Bronchial epithelial cell (primary cell): Measurements from ENCODE around the gene DAO. TPM values are rescaled to one million over a fixed set of nuclear protein-coding genes. Genes with fewer than 3 reads are reported as not detected.
"Not testable (repeated sequence)": the region's sequence is repeated elsewhere in the genome, so short reads cannot be mapped to it uniquely, and the experiment has no call there.

Experiments
- DNase-seq: peaks from one replicate; pipeline ENCODE4 v3.0.0-alpha.2; 2010; ENCODE audit warnings: low read depth
- FAIRE-seq: peaks from 2 replicates; lab custom pipeline; 2011; peaks lifted over from hg19 to GRCh38; lab: Jason Lieb, UNC
- H3K27me3 ChIP-seq: 2 replicates; pipeline ENCODE4 v1.5.1; 2011; ENCODE audit warnings: low read length; ENCODE audit not compliant: control insufficient read depth, insufficient read depth
- H3K36me3 ChIP-seq: 2 replicates; pipeline ENCODE4 v1.5.1; 2011; ENCODE audit warnings: low read length; ENCODE audit not compliant: control insufficient read depth, insufficient read depth
- H3K4me3 ChIP-seq: 2 replicates; pipeline ENCODE4 v1.5.1; 2011; ENCODE audit warnings: mild to moderate bottlenecking, low read depth, low read length, control low read depth
- total RNA-seq: library from RNA; depleted of rRNA; stranded (reverse); fragments of >200 nt; gene quantifications from 2 replicates; pipeline ENCODE4 v1.2.1, GENCODE V29; 2014
- TF ChIP-seq, protein P1 (sequence below): IDR thresholded peaks from 2 replicates; pipeline ENCODE4 v1.5.1; 2011; ENCODE audit warnings: mild to moderate bottlenecking, moderate library complexity, low read length, control low read depth, inconsistent platforms; ENCODE audit not compliant: insufficient read depth, severe bottlenecking

The DAO gene
- total RNA-seq, 1 donor from 2014 or later: not detected

GRCh38 chr12:108839018-108839889 is 40.6 kb upstream of the DAO start:
- FAIRE-seq: no peak
- Histone ChIP-seq H3K4me3 (no peak overlapping the region), H3K36me3 (peaks cover 13% of the 10 kb centered on the region), H3K27me3 (no peaks in the 10 kb centered on the region)
- no peak for DNase-seq
- TF ChIP-seq, protein P1, sequence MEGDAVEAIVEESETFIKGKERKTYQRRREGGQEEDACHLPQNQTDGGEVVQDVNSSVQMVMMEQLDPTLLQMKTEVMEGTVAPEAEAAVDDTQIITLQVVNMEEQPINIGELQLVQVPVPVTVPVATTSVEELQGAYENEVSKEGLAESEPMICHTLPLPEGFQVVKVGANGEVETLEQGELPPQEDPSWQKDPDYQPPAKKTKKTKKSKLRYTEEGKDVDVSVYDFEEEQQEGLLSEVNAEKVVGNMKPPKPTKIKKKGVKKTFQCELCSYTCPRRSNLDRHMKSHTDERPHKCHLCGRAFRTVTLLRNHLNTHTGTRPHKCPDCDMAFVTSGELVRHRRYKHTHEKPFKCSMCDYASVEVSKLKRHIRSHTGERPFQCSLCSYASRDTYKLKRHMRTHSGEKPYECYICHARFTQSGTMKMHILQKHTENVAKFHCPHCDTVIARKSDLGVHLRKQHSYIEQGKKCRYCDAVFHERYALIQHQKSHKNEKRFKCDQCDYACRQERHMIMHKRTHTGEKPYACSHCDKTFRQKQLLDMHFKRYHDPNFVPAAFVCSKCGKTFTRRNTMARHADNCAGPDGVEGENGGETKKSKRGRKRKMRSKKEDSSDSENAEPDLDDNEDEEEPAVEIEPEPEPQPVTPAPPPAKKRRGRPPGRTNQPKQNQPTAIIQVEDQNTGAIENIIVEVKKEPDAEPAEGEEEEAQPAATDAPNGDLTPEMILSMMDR: no peak

DNA sequence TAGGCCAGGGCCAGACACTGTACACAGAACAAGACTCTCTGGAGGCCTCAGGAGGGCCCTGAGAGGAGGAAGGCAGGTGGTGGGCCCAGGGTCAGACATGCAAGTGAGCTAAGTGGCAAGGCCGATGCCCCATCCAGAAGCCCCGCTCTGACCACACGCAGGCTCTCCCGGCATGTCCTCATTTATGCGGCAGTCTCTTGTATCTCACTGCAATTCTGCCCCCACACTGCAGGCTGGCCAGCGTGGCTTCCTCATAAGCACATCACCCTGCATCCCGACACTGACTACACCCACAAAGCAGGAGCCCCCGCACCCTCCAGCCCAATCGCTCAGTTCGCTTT is 40.0 kb upstream of the DAO start:
- no peak overlapping the region for H3K4me3 ChIP-seq
- peaks cover 12% of the 10 kb centered on the region for H3K36me3 ChIP-seq
- FAIRE-seq (no peak), DNase-seq (no peak)
- no peaks in the 10 kb centered on the region for H3K27me3 ChIP-seq
- TF ChIP-seq, protein P1: no peak

DNA sequence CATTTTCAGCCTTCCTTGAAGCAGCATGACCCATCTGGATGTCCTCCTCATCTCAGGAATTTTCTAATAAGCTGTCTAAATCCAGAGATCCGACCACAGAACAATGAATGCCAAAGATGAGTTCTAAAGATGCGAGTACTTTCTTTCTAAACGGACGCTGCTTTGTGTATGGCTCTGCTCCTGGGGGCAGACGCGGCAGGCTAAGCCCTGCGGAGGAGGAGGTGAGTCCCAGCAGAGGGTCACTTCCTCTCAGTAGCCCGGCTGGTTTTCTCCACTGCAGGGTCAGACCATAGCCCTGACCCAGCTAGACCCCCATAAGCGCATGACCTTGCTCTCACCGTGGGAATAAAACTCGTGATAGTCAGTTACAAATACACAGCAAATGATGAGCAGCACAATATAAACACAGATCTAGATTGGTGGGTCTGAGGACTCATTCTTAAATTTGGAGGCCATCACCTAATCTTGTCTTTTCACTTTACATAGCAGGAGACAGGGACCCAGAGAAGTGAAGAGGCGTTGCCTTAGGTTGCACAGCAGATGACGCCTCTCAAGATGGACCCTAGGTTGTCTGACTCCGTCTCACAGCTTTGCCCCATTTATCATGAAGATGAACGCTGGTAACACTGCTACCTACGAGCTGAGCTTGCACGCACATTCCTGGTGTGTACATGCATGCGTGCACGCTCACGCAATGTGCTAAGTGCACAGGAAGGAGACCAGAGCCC is 39.1 kb upstream of the DAO start:
- Histone ChIP-seq H3K27me3 (no peaks in the 10 kb centered on the region), H3K4me3 (no peak overlapping the region), H3K36me3 (peaks cover 10% of the 10 kb centered on the region)
- no peak for DNase-seq
- TF ChIP-seq, protein P1: no peak
- no peak for FAIRE-seq

- not testable (repeated sequence) for DNase-seq, H3K4me3 ChIP-seq, FAIRE-seq, H3K27me3 ChIP-seq
- peaks cover 12% of the 10 kb centered on the region for H3K36me3 ChIP-seq
Observed at GRCh38 chr12:108841825-108842224, 38.1 kb upstream of the DAO start.

DNA sequence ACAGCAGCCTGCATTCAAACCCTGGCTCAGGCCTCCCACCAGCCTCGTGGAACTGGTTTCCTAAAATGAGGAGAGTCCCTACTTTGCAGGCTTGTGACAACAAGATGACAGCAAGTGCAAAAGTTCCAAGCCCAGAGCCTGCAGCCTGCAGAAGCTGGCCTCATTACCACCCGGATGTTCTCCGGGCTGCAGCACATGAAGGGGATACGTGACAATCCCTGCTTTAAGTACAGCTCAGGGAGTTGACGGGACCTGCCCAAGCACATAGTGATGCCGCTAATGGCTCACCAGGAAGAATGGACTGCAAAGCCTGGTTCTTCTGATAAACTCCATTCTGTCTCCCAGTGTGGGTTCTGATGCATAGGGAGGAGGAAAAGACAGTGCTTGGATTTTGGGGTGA is 37.5 kb upstream of the DAO start:
- peak; percentile 81 for DNase-seq
- FAIRE-seq: no peak
- Histone ChIP-seq H3K4me3 (no peak overlapping the region), H3K36me3 (peaks cover 12% of the 10 kb centered on the region), H3K27me3 (no peaks in the 10 kb centered on the region)
- TF ChIP-seq, protein P1: no peak

GRCh38 chr12:108843187-108843586 is 36.7 kb upstream of the DAO start:
- no peaks in the 10 kb centered on the region for H3K27me3 ChIP-seq
- TF ChIP-seq, protein P1: no peak
- DNase-seq (no peak), FAIRE-seq (no peak)
- H3K4me3 ChIP-seq: no peak overlapping the region
- H3K36me3 ChIP-seq: peaks cover 15% of the 10 kb centered on the region
